ENCODE measurements around the gene RHEB. TPM values are rescaled to one million over a fixed set of nuclear protein-coding genes. Genes with fewer than 3 reads are reported as not detected.

RHEB gene
- 113 to 161 TPM (median 149 TPM) in 5 replicates for total RNA-seq (2022; extraction: Qiagen RNA extraction)

GRCh38 chr7:151519765-151520418 lies at the start of gene RHEB:
TSS of gene RHEB (minus strand) at chr7:151519895. CDS start at chr7:151519511, 384 bp downstream.

GRCh38 chr7:151439855-151440798 lies 79.6 kb downstream of the RHEB start, which contains the start of gene CRYGN:
TSS of gene CRYGN (minus strand) at chr7:151440141. CDS start at chr7:151439917, 224 bp downstream.

Other genes starting within 250 kb of the RHEB start
- 34.2 to 44.3 TPM (median 37.2 TPM) in 5 replicates for gene NUB1, start 178.1 kb downstream of the RHEB start, total RNA-seq (2022; extraction: Qiagen RNA extraction)
- 0.11 to 0.39 TPM (median 0.22 TPM) in 5 replicates for gene WDR86, start 109.9 kb downstream of the RHEB start, total RNA-seq (2022; extraction: Qiagen RNA extraction)
- not detected in 5 replicates for gene CRYGN, start 79.8 kb downstream of the RHEB start, total RNA-seq (2022; extraction: Qiagen RNA extraction)